Measurements from ENCODE around the gene KIF1C. TPM values are rescaled to one million over a fixed set of nuclear protein-coding genes. Genes with fewer than 3 reads are reported as not detected.

KIF1C gene
- total RNA-seq, 1 donor from 2014 or later: 22.1 TPM

DNA sequence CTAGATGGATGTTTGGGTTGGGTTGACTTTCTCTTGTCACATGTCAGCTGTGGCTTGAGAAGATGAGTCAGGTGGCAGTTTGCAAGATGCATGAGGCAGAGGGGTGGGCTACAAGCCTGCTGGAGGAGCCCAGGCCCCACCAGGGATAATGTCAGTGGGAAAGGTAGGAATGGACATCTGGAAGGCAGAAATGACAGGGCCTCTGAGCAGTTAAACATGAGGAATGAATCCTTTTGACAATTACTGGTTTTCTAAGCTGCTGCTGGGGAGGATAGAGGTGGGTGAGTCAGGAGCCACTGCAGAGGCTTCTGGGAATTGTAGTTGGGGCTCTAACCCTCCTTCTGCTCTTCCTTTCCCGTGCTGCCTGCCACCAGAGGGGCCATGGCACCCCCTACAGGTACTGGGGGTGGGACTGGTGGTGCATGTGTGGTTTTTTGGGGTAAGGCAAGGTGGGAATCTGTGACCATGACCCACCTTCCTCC, 21.8 kb downstream of the KIF1C start:
- H3K9me3 ChIP-seq (ENCODE audit: low read depth): no peaks in the 10 kb centered on the region
- H3K27me3 ChIP-seq: no peaks in the 10 kb centered on the region
- H3K27ac ChIP-seq: no peak overlapping the region
- Mint-ChIP-seq H3K36me3 (peaks cover 22% of the 10 kb centered on the region), H3K9me3 (no peaks in the 10 kb centered on the region), H3K27me3 (ENCODE audit: insufficient read depth, low read depth) (no peaks in the 10 kb centered on the region), H3K4me1 (no peaks in the 10 kb centered on the region), H3K27ac (no peak overlapping the region), H3K4me3 (no peak overlapping the region)
- TF ChIP-seq EZH2phosphoT487 (IDR thresholded peaks at IDR 0.05) (no peak), CTCF (IDR thresholded peaks at IDR 0.05) (peak; percentile 22), EZH2 (IDR thresholded peaks at IDR 0.05) (no peak)
- no peaks in the 10 kb centered on the region for H3K4me1 ChIP-seq
- H3F3A ChIP-seq (ENCODE audit: low read depth): no peaks in the 10 kb centered on the region
- H2AFZ ChIP-seq (replicated peaks): no peak overlapping the region
- H3K36me3 ChIP-seq: no peaks in the 10 kb centered on the region
- no peak overlapping the region for H3K4me3 ChIP-seq
- H3K79me2 ChIP-seq (ENCODE audit: low read depth): no peaks in the 10 kb centered on the region
- H4K20me1 ChIP-seq (ENCODE audit: low read depth): no peaks in the 10 kb centered on the region
- H3K4me2 ChIP-seq: no peak overlapping the region
- no peak overlapping the region for H3K9ac ChIP-seq
- DNase-seq (ENCODE audit: low spot score): peak; percentile 25

DNA sequence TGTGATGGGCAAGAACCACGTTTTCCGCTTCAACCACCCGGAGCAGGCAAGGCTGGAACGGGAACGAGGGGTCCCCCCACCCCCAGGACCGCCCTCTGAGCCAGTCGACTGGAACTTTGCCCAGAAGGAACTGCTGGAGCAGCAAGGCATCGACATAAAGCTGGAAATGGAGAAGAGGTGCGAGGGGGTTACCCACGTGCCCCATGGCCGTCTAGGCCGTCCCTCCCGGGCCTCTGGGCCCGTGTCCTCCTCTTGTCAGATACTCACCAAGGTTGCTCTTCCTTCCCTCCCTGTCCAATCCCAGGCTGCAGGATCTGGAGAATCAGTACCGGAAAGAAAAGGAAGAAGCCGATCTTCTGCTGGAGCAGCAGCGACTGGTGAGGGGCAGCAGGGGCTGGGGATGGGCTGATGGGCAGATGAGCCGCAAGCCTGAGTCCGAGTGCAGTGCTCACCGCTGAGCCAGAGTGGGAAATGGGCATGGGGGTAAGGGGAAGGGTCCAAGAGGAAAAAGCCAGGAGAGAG, 22.8 kb downstream of the KIF1C start:
- Histone ChIP-seq H3K36me3 (no peaks in the 10 kb centered on the region), H4K20me1 (ENCODE audit: low read depth) (no peaks in the 10 kb centered on the region), H3K9me3 (ENCODE audit: low read depth) (no peaks in the 10 kb centered on the region), H3K4me3 (no peak overlapping the region), H2AFZ (replicated peaks) (no peak overlapping the region), H3K4me2 (no peak overlapping the region), H3K27me3 (no peaks in the 10 kb centered on the region), H3F3A (ENCODE audit: low read depth) (no peaks in the 10 kb centered on the region), H3K79me2 (ENCODE audit: low read depth) (no peaks in the 10 kb centered on the region), H3K27ac (no peak overlapping the region), H3K4me1 (no peaks in the 10 kb centered on the region), H3K9ac (no peak overlapping the region)
- Mint-ChIP-seq H3K9me3 (no peaks in the 10 kb centered on the region), H3K4me1 (no peaks in the 10 kb centered on the region), H3K27me3 (ENCODE audit: insufficient read depth, low read depth) (no peaks in the 10 kb centered on the region), H3K4me3 (no peak overlapping the region), H3K27ac (no peak overlapping the region), H3K36me3 (peaks cover 20% of the 10 kb centered on the region)
- no peak for DNase-seq (ENCODE audit: low spot score)
- TF ChIP-seq EZH2 (IDR thresholded peaks at IDR 0.05) (no peak), CTCF (IDR thresholded peaks at IDR 0.05) (no peak), EZH2phosphoT487 (IDR thresholded peaks at IDR 0.05) (no peak)

DNA sequence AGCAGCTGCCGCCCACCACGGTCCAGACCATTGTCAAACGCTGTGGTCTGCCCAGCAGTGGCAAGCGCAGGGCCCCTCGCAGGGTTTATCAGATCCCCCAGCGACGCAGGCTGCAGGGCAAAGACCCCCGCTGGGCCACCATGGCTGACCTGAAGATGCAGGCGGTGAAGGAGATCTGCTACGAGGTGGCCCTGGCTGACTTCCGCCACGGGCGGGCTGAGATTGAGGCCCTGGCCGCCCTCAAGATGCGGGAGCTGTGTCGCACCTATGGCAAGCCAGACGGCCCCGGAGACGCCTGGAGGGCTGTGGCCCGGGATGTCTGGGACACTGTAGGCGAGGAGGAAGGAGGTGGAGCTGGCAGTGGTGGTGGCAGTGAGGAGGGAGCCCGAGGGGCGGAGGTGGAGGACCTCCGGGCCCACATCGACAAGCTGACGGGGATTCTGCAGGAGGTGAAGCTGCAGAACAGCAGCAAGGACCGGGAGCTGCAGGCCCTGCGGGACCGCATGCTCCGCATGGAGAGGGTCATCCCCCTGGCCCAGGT, 24.5 kb downstream of the KIF1C start:
- Histone ChIP-seq H3K27ac (no peak overlapping the region), H3K9me3 (ENCODE audit: low read depth) (no peaks in the 10 kb centered on the region), H3K27me3 (no peaks in the 10 kb centered on the region), H3K4me3 (no peak overlapping the region), H3K9ac (no peak overlapping the region), H3K4me2 (no peak overlapping the region), H2AFZ (replicated peaks) (no peak overlapping the region), H4K20me1 (ENCODE audit: low read depth) (no peaks in the 10 kb centered on the region), H3F3A (ENCODE audit: low read depth) (no peaks in the 10 kb centered on the region), H3K4me1 (no peaks in the 10 kb centered on the region), H3K36me3 (no peaks in the 10 kb centered on the region), H3K79me2 (ENCODE audit: low read depth) (no peaks in the 10 kb centered on the region)
- no peaks in the 10 kb centered on the region for H3K9me3 Mint-ChIP-seq
- no peak for DNase-seq (ENCODE audit: low spot score)
- H3K27me3 Mint-ChIP-seq (ENCODE audit: insufficient read depth, low read depth): no peaks in the 10 kb centered on the region
- H3K36me3 Mint-ChIP-seq: peaks cover 17% of the 10 kb centered on the region
- H3K4me3 Mint-ChIP-seq: no peak overlapping the region
- H3K4me1 Mint-ChIP-seq: no peaks in the 10 kb centered on the region
- TF ChIP-seq EZH2phosphoT487 (IDR thresholded peaks at IDR 0.05): no peak
- no peak for TF ChIP-seq CTCF (IDR thresholded peaks at IDR 0.05)
- no peak for TF ChIP-seq EZH2 (IDR thresholded peaks at IDR 0.05)
- H3K27ac Mint-ChIP-seq: no peak overlapping the region

Data from neural progenitor cell (in vitro differentiated cells).